GM19035 (cell line): ENCODE data around the gene FYB1.

Experiments used
- ATAC-seq: cut with Tn5 transposase; IDR thresholded peaks from one replicate; pipeline ENCODE4 v1.9.1; 2021; ENCODE audit not compliant: unreplicated experiment

Gene FYB1

DNA sequence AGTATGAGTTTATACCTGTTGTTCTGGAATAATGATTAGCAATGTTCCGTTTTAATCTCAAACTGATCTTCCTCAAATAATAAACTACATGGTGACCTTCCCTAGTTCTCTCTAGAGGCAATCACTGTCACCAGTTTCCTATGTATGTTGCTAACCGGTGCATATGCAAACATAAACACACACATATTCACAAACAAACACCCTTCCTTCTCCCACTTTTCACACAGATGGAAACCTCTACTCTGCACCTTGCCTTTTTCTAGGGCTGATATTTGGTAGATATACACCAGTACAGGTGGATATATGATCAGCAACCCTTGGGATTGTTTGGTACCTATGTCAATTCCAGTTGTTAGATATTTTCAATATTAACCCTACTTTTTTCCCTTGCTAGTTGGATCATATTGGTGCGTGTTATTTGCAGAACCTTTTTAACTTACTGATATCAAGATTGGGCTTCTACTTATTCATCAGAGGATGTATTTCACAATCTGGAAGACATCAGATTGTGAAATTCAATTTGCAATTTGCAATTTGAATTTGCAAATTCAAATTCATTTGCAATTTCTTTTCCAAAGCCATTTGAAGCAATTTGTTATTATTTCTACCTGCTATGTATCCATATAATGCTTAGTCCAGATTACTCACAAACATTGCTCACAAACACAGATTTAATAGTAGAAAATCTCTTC lies 12.6 kb downstream of the FYB1 start:
- ATAC-seq: no peak

DNA sequence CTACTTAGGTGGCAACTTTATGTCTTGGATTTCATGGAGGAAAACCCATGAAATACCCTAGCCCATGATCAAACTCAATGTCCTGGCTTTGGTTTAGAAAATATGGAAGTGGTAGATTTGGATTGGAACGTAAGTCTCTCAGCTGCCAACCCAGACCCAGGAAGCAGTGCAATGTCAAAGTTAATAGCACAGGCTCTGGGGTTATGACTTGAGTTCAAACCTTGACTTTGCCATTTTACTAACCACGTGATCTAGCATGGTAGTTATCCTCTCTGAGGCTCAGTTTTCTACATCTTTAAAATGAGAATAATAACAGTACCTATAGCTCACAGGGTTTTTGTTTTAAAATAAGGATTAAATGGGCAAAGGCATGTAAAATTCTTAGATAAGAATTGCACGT lies 13.8 kb downstream of the FYB1 start:
- ATAC-seq: no peak

DNA sequence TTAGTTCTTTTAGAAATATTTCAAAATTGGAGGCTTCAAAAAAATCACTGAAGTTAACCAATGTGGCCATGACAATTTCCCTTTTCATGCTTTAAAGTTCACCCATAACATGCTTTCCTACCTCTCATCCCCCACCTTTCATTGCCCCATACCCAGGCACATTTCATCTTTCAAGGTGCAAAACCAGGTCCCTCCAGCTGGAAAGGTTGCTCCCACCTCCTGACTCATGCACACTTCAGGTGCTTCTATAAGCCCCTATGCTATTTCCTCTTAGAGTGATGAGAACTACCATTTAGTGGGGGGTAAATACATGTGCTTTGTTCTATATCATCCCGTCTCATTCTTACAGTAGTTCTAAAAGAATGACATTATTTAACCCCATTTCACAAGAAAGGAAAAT lies 15.4 kb downstream of the FYB1 start:
- ATAC-seq: no peak

DNA sequence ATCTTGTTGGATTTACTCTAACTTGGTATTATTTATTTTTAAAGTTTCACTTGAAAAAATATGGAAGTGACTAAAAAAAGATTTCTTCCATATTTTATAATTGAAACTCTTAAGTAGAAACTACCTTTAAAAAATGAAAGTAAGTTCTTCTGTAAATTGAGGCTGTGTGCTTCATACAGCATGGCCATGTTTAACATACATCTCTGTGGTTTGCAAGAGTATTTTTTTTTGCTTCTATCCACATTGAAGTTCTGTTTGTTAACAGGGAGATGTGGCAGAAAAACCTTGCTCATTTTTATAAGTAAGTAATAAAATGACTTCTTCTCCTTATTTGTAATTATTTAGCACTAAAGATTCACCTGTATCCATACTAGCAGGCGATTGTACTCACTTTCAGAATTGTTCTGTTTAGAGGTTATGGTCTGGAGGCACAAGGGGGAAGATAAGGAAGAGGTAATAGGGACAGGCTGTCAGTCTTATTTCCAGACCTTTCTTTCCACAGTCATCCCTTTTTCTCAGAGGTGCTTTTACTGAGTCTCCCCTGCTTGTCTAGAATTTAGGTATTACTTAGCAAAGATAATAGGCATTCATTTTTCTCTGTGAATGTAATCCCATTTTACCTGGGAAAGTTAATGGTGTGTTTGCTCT lies 16.0 kb downstream of the FYB1 start:
- no peak for ATAC-seq

DNA sequence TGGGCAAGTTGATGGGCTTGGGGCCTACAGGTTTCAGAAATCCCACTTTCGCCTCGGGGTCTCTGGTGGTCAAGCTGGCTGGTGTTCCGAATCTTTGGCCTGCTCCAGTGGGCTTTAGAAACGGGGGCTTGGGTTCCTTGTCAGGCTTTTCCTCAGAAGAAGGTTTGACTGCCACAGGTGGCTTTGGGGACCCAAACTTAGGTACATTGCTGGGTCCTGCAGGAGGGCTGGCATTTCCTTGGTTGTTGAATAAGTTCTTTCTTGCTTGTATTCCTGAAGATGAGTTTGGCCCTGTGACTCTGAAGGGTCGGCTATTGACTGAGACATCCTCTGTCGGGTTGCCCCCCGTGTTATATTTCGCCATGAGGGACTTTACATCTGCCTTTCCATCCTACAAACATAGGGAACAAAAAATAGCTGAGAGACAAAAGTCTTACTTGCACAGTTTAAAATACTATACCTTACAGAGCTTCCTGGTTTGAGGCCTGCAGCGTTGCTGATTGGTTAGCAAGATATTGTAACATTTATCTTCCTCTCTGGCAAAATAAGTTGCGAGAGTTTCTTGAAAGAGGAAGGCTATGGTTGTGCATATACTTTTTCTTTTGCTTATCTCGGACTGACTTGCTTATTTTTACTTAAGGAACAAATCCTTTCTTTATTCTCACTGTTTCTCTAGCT lies 16.6 kb downstream of the FYB1 start:
- no peak for ATAC-seq

DNA sequence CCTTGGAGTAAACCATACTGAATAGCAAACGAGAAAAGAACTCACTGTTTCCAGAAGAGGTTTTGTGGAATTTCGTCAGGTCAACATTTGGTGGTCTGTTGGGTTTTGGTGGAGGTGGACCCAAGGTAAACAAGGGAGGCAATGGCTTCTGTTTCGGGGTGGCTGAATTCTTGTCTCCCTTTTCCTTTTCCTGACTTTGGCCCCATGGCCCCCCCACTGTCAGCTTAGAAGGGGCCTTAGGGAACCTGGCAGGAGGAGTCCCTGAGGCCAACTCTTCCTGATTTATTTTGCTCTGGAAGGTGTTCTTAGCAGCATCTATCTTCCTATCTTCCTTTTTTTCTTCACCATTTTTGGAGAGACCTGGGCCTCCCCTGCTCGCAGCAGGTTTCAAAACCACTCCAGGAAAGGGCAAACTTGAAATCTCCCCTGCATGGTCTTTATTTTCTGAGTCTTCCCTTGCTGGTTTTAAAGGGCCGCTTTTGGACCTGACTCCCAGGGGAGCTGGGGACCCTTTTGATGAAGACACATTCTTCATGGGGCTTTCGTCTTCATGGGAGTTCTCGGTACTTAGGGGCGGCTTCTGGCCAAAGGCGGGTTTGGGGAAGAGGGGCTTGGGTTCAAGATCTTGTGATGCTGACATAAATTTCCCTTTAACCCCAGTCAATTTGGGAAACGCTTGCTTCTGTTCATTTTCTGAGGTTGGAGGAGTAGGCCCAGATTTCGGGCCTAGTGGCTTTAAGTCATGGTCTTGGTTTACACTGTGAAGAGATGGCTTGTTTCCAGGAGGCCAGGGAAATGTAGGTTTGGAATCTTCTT lies 17.4 kb downstream of the FYB1 start:
- ATAC-seq: no peak

DNA sequence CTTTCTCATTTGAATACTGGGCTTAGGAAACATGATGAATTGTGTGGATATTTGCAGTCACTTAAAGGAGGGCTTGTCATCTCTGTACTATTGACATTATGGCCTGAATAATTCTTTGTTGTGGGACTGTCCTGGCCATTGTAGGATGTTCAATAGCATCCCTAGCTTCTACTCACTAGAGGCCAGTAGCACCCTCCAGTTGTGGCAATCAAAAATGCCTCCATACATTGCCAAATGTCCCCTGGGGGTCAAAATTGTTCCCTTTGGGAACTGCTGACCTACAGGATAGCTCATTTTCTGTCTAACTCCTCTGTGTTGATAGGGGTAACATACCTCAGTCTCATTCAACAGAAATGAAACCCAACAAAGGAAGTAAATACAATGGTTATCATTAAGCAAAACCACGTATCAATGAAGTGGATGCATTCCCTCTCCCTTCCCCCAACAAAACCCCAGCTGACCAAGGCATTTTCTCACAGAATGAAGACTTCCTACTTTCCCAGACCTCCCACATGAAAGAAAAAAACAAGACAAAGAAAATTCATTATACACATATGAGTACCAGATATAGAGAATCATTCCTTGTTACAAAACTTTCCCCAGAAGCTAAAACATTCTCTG lies 18.1 kb downstream of the FYB1 start:
- ATAC-seq: no peak

DNA sequence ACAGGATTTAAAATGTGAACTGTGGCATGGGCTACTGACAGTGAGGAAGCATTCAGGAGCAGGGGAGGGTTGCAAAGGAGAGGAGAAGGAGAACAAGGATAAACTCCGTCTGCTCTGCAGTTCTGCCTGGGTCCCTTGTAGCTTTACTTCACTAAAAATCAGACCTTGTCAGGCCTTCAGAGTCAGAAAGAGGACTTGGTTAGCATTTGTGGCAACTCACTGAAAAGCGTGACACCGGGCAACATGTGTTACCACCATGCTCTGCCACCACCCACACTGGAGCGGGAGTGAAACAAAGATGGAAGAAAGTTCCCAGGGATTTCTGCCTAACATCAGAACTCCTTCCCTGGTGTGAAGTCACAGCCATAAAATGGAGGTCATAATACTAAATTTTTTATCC lies 19.3 kb downstream of the FYB1 start:
- ATAC-seq: no peak

DNA sequence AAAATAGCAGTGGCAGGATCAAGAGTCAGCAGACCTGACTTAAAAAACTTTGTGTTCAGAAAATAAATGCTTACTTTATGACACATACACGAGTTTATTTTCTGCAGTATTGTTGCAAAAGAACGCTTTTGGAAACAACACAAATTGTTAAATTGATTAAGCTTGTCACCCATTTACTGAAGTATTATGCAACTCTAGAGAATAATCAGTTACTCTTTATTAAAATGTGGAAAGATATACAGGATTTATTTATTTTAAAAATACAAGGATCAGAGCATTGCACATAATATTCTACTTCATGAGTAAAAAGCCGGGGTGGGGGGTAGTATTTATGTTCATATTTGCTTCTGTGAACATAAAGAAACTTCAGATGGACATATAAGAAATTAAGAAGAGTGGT lies 20.0 kb downstream of the FYB1 start:
- ATAC-seq: no peak

DNA sequence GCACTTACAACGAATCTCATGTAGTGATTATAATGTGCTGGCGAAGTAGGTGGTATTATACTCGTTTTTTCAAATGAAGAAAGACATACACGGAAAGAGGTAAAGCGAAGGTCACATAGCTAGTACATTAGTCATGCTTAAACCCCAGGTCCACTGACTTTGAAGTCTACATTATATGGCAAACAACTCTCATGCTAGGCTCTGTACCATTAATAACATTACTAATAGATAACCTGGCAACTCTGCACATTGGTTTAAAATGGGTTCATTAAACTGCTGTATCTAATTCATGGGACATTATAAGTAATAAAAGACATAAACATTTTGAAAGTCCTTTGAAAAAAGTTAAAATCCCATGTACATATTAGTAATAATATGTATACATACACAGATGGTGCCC lies 21.2 kb downstream of the FYB1 start:
- no peak for ATAC-seq

DNA sequence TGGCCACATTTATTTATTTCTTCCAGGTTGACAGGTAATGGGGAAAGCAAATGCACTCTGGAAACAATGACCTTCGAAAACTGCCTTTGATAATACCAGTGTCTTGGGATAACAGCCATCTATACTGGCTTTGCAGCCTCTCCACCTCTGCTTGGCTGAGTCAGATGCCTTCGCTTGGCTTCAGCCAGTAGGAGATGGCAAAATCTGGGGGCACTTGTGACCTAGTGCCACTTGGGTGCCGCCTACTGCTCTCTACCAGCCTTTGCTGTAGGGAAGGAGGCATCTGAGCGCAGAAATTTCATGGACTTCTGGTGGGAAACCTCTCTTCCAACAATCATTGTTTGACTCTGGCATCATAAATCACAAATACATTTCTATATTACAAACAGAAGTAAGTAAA lies 21.8 kb downstream of the FYB1 start:
- no peak for ATAC-seq

DNA sequence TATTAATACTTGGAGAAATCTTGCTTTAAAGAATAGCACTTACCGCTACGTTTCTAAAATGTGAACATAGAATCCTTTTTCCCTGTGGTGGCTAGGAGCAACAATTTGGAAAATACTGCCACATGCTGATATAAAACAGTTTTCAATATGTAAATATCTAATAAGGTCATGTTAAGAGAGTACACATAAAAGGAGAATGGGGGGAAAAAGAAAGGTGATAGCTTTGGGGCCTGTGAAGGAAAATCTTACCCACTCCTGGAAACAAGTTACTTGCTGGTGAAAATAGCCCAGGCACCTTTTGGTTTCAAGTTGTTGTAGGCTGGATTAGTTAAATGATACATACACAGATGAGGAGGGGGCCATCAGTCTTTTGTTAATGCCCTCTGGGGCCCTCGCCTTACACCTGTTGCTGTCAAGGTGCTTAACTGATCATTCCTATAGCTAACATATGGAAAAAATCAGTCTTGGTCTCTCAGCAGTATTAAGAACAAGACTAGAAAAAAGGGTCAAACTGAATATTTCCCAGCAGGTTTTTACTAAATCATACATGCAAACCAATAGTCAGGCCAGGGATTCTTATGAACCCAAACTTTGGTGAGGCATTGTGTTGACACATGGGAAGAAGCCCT lies 24.1 kb downstream of the FYB1 start:
- ATAC-seq: no peak

DNA sequence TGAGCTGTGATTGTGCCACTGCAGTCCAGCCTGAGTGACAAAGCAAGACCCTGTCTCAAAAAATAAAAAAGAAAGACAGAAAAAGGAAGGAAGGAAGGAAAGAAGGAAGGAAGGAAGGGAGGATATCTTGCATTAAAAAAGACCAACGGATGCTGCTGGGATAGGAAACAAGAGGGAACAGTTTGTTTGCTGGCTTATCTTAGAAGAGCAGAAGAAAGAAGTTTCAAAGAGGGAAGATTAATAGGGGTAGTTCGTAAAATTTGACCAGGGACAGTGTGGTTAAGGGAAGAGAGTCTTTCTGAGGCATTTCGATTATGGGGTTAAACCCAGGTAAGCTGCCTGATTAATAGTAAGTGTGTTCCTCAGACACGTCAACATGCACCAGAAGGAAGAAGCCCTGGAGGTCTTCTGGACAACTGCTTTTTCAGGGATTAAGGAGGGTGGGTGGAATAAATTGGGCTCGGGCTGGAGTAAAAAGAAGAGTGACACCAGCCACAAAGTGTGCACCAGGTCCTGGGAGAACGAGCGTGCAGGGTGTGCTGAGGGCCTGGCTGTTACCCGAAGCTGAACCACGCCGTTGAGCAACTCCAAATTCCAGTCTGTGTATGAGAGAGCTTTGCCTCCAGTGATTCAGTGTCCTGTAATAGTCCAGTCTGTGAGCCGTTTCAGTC lies 24.8 kb downstream of the FYB1 start:
- no peak for ATAC-seq

DNA sequence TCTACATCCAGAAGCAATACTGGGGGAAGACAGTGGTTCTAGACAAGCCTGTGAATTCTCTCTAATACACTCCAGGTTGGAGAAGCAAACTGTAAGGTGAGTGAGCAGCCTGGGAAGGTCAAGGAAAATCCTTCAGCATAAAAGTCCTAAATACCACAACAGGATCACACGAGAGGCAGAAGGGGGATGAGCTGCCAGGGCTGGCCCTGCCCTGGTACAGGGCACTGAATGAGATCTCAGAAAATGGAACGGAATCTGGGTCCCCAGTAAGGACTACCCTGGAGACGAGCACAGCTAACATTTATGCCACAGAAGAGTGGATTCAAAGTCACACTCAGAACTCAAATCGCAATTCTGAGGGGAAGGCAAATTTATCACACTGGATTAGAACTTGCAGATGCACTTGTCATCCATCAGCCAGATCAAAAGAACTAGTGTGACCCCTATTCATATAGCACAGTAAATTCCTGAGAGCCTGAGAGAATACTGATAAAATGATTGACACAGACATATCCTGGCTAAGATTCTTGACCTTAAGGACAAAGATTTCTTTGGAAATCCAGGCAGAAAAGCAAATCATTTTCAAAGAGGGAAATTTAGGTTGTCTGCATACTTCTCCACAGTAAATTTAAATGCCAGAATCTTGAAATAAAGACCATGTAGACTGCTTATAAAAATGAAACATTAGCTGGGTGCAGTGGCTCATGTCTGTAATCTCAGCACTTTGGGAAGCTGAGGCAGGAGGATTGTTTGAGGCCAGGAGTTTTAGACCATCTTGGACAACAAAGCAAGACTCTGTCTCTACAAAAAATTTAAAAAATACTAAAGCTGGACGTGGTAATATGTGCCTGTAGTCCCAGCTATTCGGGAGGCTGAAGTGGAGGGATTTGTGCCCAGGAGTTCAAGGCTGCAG lies 25.6 kb downstream of the FYB1 start:
- ATAC-seq: no peak

DNA sequence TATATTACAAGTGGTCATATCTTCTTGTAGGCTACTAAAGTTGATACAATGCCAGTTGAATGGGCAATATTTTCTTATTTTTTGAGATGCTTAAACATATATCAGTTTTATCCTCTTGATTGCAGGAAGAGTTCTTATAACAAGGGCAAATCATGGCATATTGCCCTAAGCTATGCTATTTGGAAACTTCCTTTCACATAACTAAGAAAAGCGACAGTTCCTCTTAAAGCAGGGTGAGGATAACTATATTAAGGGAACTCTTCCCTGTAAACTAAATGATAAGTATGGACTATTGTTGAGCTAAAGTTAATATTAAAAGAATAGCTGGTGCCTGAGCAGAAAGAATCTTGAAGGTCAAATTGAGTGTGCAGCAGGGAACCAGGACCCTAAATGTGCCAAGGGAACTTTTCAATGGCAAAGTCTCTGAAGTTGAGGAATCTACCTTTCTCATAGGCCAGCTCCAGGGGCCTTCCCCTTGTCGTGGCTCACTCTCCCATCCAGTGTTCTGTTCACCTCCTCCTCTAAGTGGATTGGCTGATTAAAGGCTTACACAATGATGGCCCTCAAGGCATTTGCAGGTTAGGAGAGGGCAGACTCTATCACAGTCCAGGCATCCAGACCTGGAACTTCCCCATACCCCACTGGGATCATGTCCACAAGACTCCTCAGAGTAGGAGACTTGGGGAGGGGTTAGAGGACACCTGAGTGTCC lies 26.8 kb downstream of the FYB1 start:
- no peak for ATAC-seq

DNA sequence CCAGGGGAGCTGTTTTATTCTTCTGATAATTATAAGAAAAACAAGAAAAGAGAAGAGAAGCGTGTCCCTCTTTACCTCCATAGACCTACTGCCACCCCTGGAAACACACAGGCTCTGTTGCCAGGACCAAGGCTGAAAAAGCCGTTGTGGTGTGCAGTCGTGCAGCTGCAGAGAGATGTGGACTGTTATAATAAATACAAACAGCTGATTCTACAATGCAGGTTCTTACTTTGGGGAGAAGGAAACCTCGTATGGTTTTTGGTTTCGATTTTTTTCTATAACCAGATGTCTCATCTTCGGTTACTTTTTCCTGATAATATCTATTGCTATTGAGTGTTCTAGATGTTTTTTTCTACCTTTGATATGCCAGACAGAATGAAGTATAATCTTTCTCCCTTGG lies 28.1 kb downstream of the FYB1 start:
- ATAC-seq: no peak

DNA sequence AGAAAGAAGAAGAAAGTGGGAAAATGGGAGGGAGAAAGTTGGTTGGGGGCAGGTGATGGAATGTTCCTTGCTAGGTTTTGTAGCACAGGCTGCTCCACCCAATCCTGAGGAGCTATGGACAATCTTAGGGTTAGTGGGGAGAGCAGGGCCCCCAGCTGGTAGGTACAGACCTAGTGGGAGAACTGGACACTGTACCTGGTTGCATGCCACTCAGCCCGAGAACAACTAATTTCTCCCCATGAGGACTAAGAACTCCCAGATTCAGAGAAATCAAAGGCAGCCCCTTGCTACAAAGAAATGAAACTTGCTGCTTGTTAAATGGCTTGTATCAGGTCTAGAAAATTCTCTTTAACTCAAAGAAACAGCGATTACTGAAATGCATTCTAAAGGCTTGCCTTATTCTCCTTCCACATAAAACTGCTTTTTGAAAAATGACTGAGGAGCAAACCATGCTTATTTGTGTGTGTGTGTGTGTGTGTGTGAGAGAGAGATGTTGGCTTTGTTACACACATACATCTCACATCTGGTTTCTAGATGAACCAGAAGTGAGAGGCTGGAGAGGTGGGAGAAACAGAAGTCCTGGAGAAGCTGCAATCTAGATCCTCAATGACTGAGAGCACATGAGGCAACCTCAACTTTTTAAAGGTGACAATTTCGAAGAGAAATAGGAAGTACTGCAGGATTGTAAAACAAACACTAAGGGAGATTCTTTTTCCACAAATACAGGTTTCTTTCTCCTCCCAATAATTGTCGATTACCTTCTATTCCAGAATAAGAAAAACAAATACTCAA lies 28.9 kb downstream of the FYB1 start:
- no peak for ATAC-seq
